Measurements from ENCODE around the gene TMEM139. TPM values are rescaled to one million over a fixed set of nuclear protein-coding genes. Genes with fewer than 3 reads are reported as not detected.

Gene TMEM139
- total RNA-seq, 1 experiment from 2014 or later, result not detected

DNA sequence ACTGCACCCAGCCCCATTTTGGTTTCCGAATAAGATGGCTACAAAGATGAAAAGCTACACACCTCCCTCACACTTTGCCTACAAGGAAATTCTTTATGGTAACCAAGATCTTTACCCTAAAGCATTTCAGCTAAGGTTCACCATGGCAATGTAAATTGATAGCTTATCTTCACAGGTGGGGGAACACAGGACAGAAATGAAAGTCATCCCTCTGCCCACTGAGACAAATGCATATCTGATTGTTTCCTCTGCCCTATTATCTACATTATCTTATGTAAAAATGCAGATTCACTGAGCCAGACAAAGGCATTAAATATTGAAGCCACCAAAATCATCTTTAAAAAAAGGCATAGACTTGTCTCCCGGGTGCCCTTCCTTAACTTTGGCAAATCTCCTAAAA lies 3.2 kb upstream of the TMEM139 start:
- no peak for DNase-seq (ENCODE audit: low spot score)
- no peak for TF ChIP-seq EZH2 (IDR thresholded peaks at IDR 0.05; ENCODE audit: borderline replicate concordance, low read depth, low read length, poor library complexity, severe bottlenecking)
- TF ChIP-seq, protein P1, sequence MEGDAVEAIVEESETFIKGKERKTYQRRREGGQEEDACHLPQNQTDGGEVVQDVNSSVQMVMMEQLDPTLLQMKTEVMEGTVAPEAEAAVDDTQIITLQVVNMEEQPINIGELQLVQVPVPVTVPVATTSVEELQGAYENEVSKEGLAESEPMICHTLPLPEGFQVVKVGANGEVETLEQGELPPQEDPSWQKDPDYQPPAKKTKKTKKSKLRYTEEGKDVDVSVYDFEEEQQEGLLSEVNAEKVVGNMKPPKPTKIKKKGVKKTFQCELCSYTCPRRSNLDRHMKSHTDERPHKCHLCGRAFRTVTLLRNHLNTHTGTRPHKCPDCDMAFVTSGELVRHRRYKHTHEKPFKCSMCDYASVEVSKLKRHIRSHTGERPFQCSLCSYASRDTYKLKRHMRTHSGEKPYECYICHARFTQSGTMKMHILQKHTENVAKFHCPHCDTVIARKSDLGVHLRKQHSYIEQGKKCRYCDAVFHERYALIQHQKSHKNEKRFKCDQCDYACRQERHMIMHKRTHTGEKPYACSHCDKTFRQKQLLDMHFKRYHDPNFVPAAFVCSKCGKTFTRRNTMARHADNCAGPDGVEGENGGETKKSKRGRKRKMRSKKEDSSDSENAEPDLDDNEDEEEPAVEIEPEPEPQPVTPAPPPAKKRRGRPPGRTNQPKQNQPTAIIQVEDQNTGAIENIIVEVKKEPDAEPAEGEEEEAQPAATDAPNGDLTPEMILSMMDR (conservative IDR thresholded peaks at IDR 0.05; ENCODE audit: low read depth, low read length), result no peak
- intact Hi-C loops (cut with micrococcal nuclease; ENCODE audit: unreplicated experiment), result no loop called here
- POLR2A ChIA-PET (ENCODE audit: low non-redundant PET), result no interaction called here
- Histone ChIP-seq H3K4me1 (ENCODE audit: insufficient read depth, low read length, poor library complexity, severe bottlenecking) (peaks cover 14% of the 10 kb centered on the region), H3K27me3 (replicated peaks; ENCODE audit: insufficient read depth, low read depth, low read length, poor library complexity) (no peaks in the 10 kb centered on the region), H3K36me3 (ENCODE audit: insufficient read depth, low read length, poor library complexity, severe bottlenecking) (no peaks in the 10 kb centered on the region), H3K27ac (ENCODE audit: low read depth, low read length, poor library complexity, severe bottlenecking) (no peak overlapping the region), H3K4me3 (ENCODE audit: low read depth, low read length, poor library complexity, severe bottlenecking) (no peak overlapping the region), H3K9me3 (ENCODE audit: low read depth, low read length, poor library complexity, severe bottlenecking) (no peaks in the 10 kb centered on the region)
- BruUV-seq (replicated peaks), result no TSS peak
- CTCF ChIA-PET, result no interaction called here

DNA sequence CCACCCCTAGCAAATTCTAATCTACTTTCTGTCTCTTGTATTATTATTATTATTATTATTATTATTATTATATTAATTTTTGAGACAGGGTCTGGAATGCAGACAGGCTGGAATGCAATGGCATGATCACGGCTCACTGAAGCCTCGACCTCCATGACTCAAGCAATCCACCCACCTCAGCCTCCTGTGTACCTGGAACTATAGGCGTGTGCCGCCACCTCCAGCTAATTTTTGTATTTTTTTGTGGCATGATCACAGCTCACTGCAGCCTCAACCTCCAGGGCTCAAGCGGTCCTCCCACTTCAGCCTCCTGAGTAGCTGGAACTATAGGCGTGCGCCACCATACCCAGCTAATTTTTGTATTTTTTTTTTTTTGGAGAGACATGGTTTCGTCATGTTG lies 2.6 kb upstream of the TMEM139 start:
- H3K36me3 ChIP-seq (ENCODE audit: insufficient read depth, low read length, poor library complexity, severe bottlenecking), result no peaks in the 10 kb centered on the region
- no peak for DNase-seq (ENCODE audit: low spot score)
- CTCF ChIA-PET, result no interaction called here
- POLR2A ChIA-PET (ENCODE audit: low non-redundant PET), result no interaction called here
- H3K27me3 ChIP-seq (replicated peaks; ENCODE audit: insufficient read depth, low read depth, low read length, poor library complexity), result no peaks in the 10 kb centered on the region
- no peaks in the 10 kb centered on the region for H3K9me3 ChIP-seq (ENCODE audit: low read depth, low read length, poor library complexity, severe bottlenecking)
- H3K4me3 ChIP-seq (ENCODE audit: low read depth, low read length, poor library complexity, severe bottlenecking), result no peak overlapping the region
- intact Hi-C loops (cut with micrococcal nuclease; ENCODE audit: unreplicated experiment), result no loop called here
- H3K27ac ChIP-seq (ENCODE audit: low read depth, low read length, poor library complexity, severe bottlenecking), result no peak overlapping the region
- TF ChIP-seq, protein P1 (conservative IDR thresholded peaks at IDR 0.05; ENCODE audit: low read depth, low read length), result no peak
- TF ChIP-seq EZH2 (IDR thresholded peaks at IDR 0.05; ENCODE audit: borderline replicate concordance, low read depth, low read length, poor library complexity, severe bottlenecking), result no peak
- BruUV-seq (replicated peaks), result no TSS peak
- H3K4me1 ChIP-seq (ENCODE audit: insufficient read depth, low read length, poor library complexity, severe bottlenecking), result peaks cover 14% of the 10 kb centered on the region

DNA sequence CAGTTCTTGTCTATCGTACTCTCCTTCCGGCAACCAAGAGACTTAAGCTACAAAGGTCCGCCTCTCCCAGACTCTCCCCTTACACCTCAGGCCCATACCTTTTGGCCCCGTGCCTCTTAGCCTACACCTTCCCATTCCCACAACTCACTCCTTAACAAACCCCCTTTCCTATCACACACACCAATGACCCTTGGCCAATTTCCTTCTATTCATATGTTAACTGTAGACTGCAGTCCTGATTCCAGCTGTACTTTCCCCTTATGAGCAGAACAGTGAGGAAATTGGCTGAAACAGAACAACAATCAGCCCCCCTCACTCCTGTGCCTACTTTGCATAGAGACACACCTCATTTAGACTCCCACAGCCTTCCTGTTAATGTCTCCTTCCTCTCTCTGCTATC lies 1.4 kb upstream of the TMEM139 start:
- Histone ChIP-seq H3K27me3 (replicated peaks; ENCODE audit: insufficient read depth, low read depth, low read length, poor library complexity) (no peaks in the 10 kb centered on the region), H3K27ac (ENCODE audit: low read depth, low read length, poor library complexity, severe bottlenecking) (no peak overlapping the region), H3K36me3 (ENCODE audit: insufficient read depth, low read length, poor library complexity, severe bottlenecking) (no peaks in the 10 kb centered on the region), H3K4me1 (ENCODE audit: insufficient read depth, low read length, poor library complexity, severe bottlenecking) (peaks cover 14% of the 10 kb centered on the region), H3K9me3 (ENCODE audit: low read depth, low read length, poor library complexity, severe bottlenecking) (no peaks in the 10 kb centered on the region), H3K4me3 (ENCODE audit: low read depth, low read length, poor library complexity, severe bottlenecking) (no peak overlapping the region)
- intact Hi-C loops (cut with micrococcal nuclease; ENCODE audit: unreplicated experiment), result no loop called here
- no peak for DNase-seq (ENCODE audit: low spot score)
- ChIA-PET CTCF (no interaction called here), POLR2A (ENCODE audit: low non-redundant PET) (no interaction called here)
- TF ChIP-seq, protein P1 (conservative IDR thresholded peaks at IDR 0.05; ENCODE audit: low read depth, low read length), result no peak
- TF ChIP-seq EZH2 (IDR thresholded peaks at IDR 0.05; ENCODE audit: borderline replicate concordance, low read depth, low read length, poor library complexity, severe bottlenecking), result no peak
- no TSS peak for BruUV-seq (replicated peaks)

Data from A673 (cell line).